ENCODE data around the gene THOC6.

THOC6 gene

DNA sequence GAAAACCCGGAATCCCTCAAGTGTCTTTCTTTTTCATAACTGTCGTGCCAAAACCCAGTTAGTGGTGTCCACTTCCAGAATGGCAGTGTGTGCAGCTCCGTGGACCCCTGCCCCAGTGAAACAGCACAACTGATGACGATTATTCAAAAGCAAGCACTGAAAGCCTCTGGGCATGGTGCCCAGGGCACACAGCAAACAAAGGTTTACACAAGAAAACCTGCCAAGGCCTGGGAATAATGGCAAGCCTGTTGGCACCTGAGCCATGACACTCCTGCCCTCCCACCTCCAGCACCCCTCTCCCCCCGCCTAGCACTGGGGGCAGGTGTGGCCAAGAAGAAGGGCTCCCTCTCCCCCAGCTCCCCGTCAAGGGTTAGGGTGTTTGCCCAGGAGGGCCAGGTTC is 46.4 kb upstream of the THOC6 start:
- no peaks in the 10 kb centered on the region for H3K36me3 Mint-ChIP-seq (ENCODE audit: low read depth)
- H3K27me3 Mint-ChIP-seq (ENCODE audit: low read depth, poor library complexity): peaks cover 5% of the 10 kb centered on the region
- H3K4me1 Mint-ChIP-seq: peaks cover 22% of the 10 kb centered on the region
- TF ChIP-seq, protein P1, sequence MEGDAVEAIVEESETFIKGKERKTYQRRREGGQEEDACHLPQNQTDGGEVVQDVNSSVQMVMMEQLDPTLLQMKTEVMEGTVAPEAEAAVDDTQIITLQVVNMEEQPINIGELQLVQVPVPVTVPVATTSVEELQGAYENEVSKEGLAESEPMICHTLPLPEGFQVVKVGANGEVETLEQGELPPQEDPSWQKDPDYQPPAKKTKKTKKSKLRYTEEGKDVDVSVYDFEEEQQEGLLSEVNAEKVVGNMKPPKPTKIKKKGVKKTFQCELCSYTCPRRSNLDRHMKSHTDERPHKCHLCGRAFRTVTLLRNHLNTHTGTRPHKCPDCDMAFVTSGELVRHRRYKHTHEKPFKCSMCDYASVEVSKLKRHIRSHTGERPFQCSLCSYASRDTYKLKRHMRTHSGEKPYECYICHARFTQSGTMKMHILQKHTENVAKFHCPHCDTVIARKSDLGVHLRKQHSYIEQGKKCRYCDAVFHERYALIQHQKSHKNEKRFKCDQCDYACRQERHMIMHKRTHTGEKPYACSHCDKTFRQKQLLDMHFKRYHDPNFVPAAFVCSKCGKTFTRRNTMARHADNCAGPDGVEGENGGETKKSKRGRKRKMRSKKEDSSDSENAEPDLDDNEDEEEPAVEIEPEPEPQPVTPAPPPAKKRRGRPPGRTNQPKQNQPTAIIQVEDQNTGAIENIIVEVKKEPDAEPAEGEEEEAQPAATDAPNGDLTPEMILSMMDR (IDR thresholded peaks at IDR 0.05): no peak
- DNase-seq: no peak
- H3K4me3 Mint-ChIP-seq: no peak overlapping the region
- H3K27ac Mint-ChIP-seq: no peak overlapping the region
- no peaks in the 10 kb centered on the region for H3K9me3 Mint-ChIP-seq

DNA sequence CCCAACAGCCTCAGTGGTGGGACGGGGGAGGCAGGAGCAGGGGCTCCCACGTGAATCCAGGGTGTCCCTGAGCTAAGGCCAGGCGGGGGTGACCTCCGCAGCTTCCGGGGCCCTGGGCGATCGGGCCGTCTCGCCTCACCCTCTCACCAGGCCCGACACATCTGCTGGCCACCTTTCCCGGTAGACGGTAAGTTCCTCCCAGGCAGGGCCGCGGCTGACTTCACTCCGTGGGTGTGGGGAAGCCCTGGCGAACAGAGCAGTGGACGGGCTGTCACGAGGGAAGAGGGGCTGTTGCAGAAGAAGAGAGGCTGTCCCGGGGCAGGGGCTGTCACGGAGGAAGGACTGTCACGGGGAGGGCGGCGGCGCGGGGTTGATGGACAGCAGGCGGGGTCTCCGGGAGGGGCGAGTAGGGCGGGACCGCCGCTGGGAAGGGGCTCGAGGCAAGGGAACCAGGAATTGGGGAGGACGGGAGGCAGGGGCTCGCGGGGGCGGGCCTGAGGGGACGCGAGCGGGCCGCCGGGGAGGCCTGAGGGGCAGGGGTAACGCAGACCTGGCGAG is 44.1 kb upstream of the THOC6 start:
- peak; percentile 60 for DNase-seq
- no peaks in the 10 kb centered on the region for H3K9me3 Mint-ChIP-seq
- peaks cover 24% of the 10 kb centered on the region for H3K4me1 Mint-ChIP-seq
- peak overlapping the region; percentile 83 for H3K4me3 Mint-ChIP-seq
- no peaks in the 10 kb centered on the region for H3K36me3 Mint-ChIP-seq (ENCODE audit: low read depth)
- H3K27ac Mint-ChIP-seq: no peak overlapping the region
- TF ChIP-seq, protein P1 (IDR thresholded peaks at IDR 0.05): no peak
- H3K27me3 Mint-ChIP-seq (ENCODE audit: low read depth, poor library complexity): peaks cover 16% of the 10 kb centered on the region

DNA sequence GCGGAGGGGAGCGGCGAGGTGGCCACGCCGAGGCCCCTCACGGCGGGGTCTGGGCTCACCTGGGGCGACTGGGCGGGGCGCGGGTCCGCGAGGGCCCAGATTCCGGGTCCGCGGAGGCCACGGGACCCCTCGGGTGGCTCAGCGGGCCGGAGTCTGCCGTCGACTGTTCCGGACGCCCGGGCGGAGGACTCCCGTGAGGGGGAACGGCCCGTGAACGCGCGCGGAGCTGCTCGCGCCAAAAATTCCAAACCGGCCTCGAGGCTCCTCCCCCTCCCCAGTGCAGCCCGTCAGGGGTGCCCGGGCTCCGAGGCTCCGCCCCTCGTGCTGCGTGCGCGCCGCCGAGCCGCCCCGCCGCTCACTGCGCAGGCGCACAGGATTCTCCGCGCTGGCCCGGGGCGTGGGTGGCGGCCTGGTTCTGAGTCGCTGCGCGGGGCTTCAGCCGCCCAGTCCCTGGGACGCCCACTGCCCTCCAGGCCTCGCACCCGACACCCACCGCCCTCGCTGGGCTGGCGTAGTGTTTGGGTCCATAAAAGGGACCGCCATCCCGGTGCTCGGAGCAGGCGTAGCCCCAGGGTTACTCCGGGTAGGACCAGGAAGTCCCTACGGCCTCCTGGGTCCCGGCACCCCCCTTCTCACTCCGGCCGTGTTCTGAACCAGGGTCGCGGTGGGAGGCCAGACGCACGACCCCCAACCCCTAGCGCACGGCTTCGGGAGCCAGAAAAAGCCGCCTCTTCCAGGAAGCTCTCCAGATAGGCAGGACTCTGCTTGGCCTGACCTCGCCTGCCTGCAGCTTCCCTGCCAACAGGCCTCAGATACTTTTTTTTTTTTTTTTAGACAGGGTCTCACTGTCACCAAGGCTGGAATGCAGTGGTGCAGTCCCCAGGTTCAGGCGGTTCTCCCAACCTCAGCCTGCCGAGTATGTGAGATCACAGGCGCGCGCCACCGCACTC is 43.3 kb upstream of the THOC6 start, which contains the start of gene PKMYT1:
Gene PKMYT1, minus strand, starts transcription at position 220 of the 950 bp plus-strand sequence. CDS start 789 bp downstream, outside the sequence.
- Mint-ChIP-seq H3K9me3 (no peaks in the 10 kb centered on the region), H3K27me3 (ENCODE audit: low read depth, poor library complexity) (peaks cover 16% of the 10 kb centered on the region), H3K27ac (peak within 1 kb of the TSS; percentile 93), H3K36me3 (ENCODE audit: low read depth) (no peaks in the 10 kb centered on the region), H3K4me3 (peak within 1 kb of the TSS; percentile 83), H3K4me1 (peaks cover 24% of the 10 kb centered on the region)
- peak; percentile 97 for DNase-seq
- TF ChIP-seq, protein P1 (IDR thresholded peaks at IDR 0.05): no peak

DNA sequence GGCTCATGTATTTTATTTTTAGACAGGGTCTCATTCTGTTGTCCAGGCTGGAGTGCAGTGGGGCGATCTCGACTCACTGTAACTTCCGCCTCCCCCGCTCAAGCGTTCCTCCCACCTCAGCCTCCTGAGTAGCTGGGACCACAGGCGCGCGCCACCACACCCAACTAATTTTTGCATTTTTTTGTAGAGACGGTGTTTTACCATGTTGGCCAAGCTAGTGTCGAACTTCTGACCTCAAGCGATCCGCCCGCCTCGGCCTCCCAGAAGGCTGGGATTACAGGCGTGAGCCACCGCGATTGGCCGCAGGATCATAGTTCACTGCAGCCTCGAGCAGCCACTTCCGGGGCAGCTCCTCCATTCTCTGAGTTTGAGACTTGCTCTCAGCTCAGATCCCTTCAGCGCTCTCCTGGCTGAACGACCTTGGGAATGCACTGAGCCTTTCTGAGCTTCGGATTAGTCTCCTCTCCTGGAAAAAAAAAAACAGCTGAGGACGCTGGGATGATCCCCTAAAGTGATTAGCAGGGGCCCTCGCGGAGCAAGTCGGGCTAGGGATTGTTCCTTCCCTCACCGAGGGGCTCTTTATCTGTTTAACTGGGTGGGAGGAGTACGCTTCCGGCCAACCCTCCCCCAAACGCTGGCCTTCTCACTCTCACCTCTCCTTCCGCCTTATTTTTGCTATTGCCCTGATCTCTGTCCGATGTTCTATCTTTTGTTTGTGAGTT is 42.5 kb upstream of the THOC6 start:
- TF ChIP-seq, protein P1 (IDR thresholded peaks at IDR 0.05): no peak
- no peak for DNase-seq
- Mint-ChIP-seq H3K4me3 (peak overlapping the region; percentile 75), H3K27ac (peak overlapping the region; percentile 93), H3K4me1 (peaks cover 24% of the 10 kb centered on the region), H3K36me3 (ENCODE audit: low read depth) (no peaks in the 10 kb centered on the region), H3K9me3 (no peaks in the 10 kb centered on the region), H3K27me3 (ENCODE audit: low read depth, poor library complexity) (peaks cover 16% of the 10 kb centered on the region)

DNA sequence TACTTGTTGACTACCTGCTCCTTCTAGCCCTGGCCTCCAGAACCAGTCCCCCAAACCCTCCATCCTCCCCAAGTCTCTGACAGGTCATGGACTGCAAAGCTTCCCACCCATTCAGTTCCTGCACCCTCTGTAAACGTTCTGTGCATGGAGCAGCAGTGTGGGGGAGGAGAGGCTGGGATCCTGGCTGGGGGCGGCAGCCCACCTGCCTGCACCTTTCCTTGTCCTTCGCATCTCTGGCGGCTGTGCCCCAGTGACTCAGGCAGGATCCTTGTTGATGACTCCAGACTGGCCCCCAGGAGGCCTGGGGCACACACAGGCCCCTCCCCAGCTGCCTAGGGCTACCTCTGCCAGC is 42.0 kb upstream of the THOC6 start:
- Mint-ChIP-seq H3K4me1 (peaks cover 24% of the 10 kb centered on the region), H3K9me3 (no peaks in the 10 kb centered on the region), H3K27ac (peak overlapping the region; percentile 93), H3K27me3 (ENCODE audit: low read depth, poor library complexity) (peaks cover 16% of the 10 kb centered on the region), H3K4me3 (peak overlapping the region; percentile 75), H3K36me3 (ENCODE audit: low read depth) (no peaks in the 10 kb centered on the region)
- no peak for DNase-seq
- TF ChIP-seq, protein P1 (IDR thresholded peaks at IDR 0.05): no peak
